GM20431 (cell line): Measurements from ENCODE around the gene CPNE1.
"Not testable (repeated sequence)": the region's sequence is repeated elsewhere in the genome, so short reads cannot be mapped to it uniquely, and the experiment has no call there.

ENCODE experiments used
- in situ Hi-C: fragments of 300-500 bp; cut with MseI, MboI; formaldehyde crosslinking; loops from one replicate; pipeline ENCODE4 v1.15.0; 2020; ENCODE audit warnings: low sequenced_read_pairs; ENCODE audit not compliant: unreplicated experiment

The CPNE1 gene

GRCh38 chr20:35698298-35699126 lies 33.8 kb upstream of the CPNE1 start:
- in situ Hi-C loops: no loop called here

GRCh38 chr20:35697696-35698297 lies 33.1 kb upstream of the CPNE1 start:
- in situ Hi-C loops: no loop called here

GRCh38 chr20:35695978-35696377 lies 31.3 kb upstream of the CPNE1 start:
- in situ Hi-C loops: no loop called here

- in situ Hi-C loops: no loop called here
Observed at GRCh38 chr20:35695245-35695749, 30.6 kb upstream of the CPNE1 start.

GRCh38 chr20:35690265-35690664 lies 25.6 kb upstream of the CPNE1 start:
- in situ Hi-C loops: no loop called here

- in situ Hi-C loops: not testable (repeated sequence)
Observed at GRCh38 chr20:35686872-35687271, 22.2 kb upstream of the CPNE1 start.

- in situ Hi-C loops: not testable (repeated sequence)
Observed at GRCh38 chr20:35685368-35685767, 20.7 kb upstream of the CPNE1 start.

GRCh38 chr20:35681960-35682359 lies 17.3 kb upstream of the CPNE1 start:
- in situ Hi-C loops: no loop called here

- in situ Hi-C loops: no loop called here
Observed at GRCh38 chr20:35680452-35681183, 15.9 kb upstream of the CPNE1 start.

- in situ Hi-C loops: no loop called here
Observed at GRCh38 chr20:35674921-35675320, 10.2 kb upstream of the CPNE1 start.

GRCh38 chr20:35673884-35674283 lies 9.2 kb upstream of the CPNE1 start:
- in situ Hi-C loops: no loop called here

- in situ Hi-C loops: no loop called here
Observed at GRCh38 chr20:35669681-35670080, 5.0 kb upstream of the CPNE1 start.

- in situ Hi-C loops: no loop called here
Observed at GRCh38 chr20:35669221-35669620, 4.5 kb upstream of the CPNE1 start.

GRCh38 chr20:35665949-35666288 lies 1.2 kb upstream of the CPNE1 start:
- in situ Hi-C loops: no loop called here

- in situ Hi-C loops: no loop called here
Observed at GRCh38 chr20:35663516-35664465, 909 bp downstream of the CPNE1 start.

GRCh38 chr20:35662551-35662950 lies 2.1 kb downstream of the CPNE1 start:
- in situ Hi-C loops: no loop called here

- in situ Hi-C loops: no loop called here
Observed at GRCh38 chr20:35661908-35662307, 2.8 kb downstream of the CPNE1 start.

- in situ Hi-C loops: no loop called here
Observed at GRCh38 chr20:35661053-35661452, 3.6 kb downstream of the CPNE1 start.

- in situ Hi-C loops: no loop called here
Observed at GRCh38 chr20:35660122-35660937, 4.4 kb downstream of the CPNE1 start.
